ENCODE data around the gene LIMS2.

The LIMS2 gene

GRCh38 chr2:127634066-127634617 lies 41.2 kb downstream of the LIMS2 start:
- DNase-seq (ENCODE audit: low spot score) = no peak

- no peak for DNase-seq (ENCODE audit: low spot score)
Observed at GRCh38 chr2:127633556-127634065, 41.7 kb downstream of the LIMS2 start.

GRCh38 chr2:127632592-127633489 lies 42.5 kb downstream of the LIMS2 start:
- DNase-seq (ENCODE audit: low spot score) = no peak

GRCh38 chr2:127631997-127632581 lies 43.2 kb downstream of the LIMS2 start:
- DNase-seq (ENCODE audit: low spot score) = no peak

GRCh38 chr2:127631541-127631996 lies 43.8 kb downstream of the LIMS2 start:
- no peak for DNase-seq (ENCODE audit: low spot score)

- DNase-seq (ENCODE audit: low spot score) = no peak
Observed at GRCh38 chr2:127630864-127631540, 44.3 kb downstream of the LIMS2 start.

- no peak for DNase-seq (ENCODE audit: low spot score)
Observed at GRCh38 chr2:127630096-127630863, 45.0 kb downstream of the LIMS2 start.

GRCh38 chr2:127629637-127630036 lies 45.7 kb downstream of the LIMS2 start:
- no peak for DNase-seq (ENCODE audit: low spot score)

GRCh38 chr2:127628767-127629614 lies 46.3 kb downstream of the LIMS2 start:
- no peak for DNase-seq (ENCODE audit: low spot score)

- no peak for DNase-seq (ENCODE audit: low spot score)
Observed at GRCh38 chr2:127627740-127628571, 47.4 kb downstream of the LIMS2 start.

- no peak for DNase-seq (ENCODE audit: low spot score)
Observed at GRCh38 chr2:127626917-127627739, 48.2 kb downstream of the LIMS2 start.

GRCh38 chr2:127626175-127626574 lies 49.2 kb downstream of the LIMS2 start:
- DNase-seq (ENCODE audit: low spot score) = no peak

- DNase-seq (ENCODE audit: low spot score) = no peak
Observed at GRCh38 chr2:127625572-127625951, 49.8 kb downstream of the LIMS2 start.

- no peak for DNase-seq (ENCODE audit: low spot score)
Observed at GRCh38 chr2:127624756-127625571, 50.4 kb downstream of the LIMS2 start.

- no peak for DNase-seq (ENCODE audit: low spot score)
Observed at GRCh38 chr2:127624320-127624755, 51.0 kb downstream of the LIMS2 start.

- DNase-seq (ENCODE audit: low spot score) = no peak
Observed at GRCh38 chr2:127623388-127624319, 51.7 kb downstream of the LIMS2 start.
